Measurements from ENCODE around the gene MAML2.

The MAML2 gene

DNA sequence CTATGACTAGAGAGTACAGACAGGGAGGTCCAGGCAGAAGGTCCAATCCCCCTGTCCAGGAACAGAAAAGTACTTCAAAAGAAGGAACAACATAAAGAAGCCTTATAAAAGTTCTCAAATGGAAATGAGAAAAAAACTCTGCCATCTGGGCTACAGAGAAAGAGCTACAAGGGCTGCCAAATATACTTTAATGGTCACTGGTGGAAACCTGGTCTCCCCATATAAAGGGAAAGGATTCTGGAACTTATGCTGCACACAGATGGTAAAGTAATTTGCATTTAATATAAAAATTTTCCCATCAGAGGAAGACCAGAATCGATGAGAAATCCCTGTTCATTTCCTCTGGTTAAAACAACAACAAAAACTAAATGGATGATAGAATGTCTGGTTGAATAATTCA, 299.7 kb downstream of the MAML2 start:
- Histone ChIP-seq H3K27me3 (ENCODE audit: insufficient read depth, low read length, poor library complexity) (no peaks in the 10 kb centered on the region), H3K9me3 (ENCODE audit: insufficient read depth, low read length, severe bottlenecking) (no peaks in the 10 kb centered on the region), H3K4me1 (ENCODE audit: insufficient read depth, low read length) (no peaks in the 10 kb centered on the region), H2AFZ (ENCODE audit: low read depth, low read length) (no peak overlapping the region), H3K9ac (ENCODE audit: low read depth, low read length) (no peak overlapping the region), H3K36me3 (ENCODE audit: insufficient read depth, low read length) (no peaks in the 10 kb centered on the region), H3K79me2 (ENCODE audit: insufficient read depth, low read length) (no peaks in the 10 kb centered on the region), H4K20me1 (ENCODE audit: insufficient read depth, low read length) (no peaks in the 10 kb centered on the region), H3K27ac (ENCODE audit: low read length) (no peak overlapping the region), H3K4me2 (ENCODE audit: insufficient read depth, low read length) (no peak overlapping the region), H3K4me3 (ENCODE audit: low read depth in 1 of 2, low read length in 2 of 2) (no peak overlapping the region)
- no peak for ATAC-seq (ENCODE audit: insufficient read depth, low read depth)
- TF ChIP-seq, protein P1, sequence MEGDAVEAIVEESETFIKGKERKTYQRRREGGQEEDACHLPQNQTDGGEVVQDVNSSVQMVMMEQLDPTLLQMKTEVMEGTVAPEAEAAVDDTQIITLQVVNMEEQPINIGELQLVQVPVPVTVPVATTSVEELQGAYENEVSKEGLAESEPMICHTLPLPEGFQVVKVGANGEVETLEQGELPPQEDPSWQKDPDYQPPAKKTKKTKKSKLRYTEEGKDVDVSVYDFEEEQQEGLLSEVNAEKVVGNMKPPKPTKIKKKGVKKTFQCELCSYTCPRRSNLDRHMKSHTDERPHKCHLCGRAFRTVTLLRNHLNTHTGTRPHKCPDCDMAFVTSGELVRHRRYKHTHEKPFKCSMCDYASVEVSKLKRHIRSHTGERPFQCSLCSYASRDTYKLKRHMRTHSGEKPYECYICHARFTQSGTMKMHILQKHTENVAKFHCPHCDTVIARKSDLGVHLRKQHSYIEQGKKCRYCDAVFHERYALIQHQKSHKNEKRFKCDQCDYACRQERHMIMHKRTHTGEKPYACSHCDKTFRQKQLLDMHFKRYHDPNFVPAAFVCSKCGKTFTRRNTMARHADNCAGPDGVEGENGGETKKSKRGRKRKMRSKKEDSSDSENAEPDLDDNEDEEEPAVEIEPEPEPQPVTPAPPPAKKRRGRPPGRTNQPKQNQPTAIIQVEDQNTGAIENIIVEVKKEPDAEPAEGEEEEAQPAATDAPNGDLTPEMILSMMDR (IDR thresholded peaks at IDR 0.05; ENCODE audit: borderline replicate concordance, extremely low read depth, low read length, poor library complexity, severe bottlenecking), result no peak
- no peak for TF ChIP-seq EZH2 (IDR thresholded peaks at IDR 0.05; ENCODE audit: borderline replicate concordance, low read depth, low read length, severe bottlenecking)
- no peak for DNase-seq

DNA sequence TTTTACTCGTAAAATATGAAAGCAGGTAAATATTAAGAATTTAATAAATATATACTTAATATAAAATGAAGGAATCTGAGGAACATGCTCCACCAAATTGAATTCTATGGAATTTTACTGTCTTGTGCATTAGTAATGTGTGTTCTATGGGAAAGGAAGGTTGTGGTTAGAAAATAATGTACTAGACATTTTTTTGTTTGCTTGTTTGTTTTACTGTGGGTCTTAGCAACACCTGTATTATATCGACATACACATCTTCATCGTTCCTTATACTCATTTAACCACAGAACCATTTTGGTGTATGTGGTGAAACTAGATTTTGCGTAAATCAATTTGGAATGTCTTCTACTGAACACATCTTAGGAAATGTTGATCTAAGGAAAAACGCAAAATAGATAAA, 304.9 kb downstream of the MAML2 start:
- H2AFZ ChIP-seq (ENCODE audit: low read depth, low read length), result no peak overlapping the region
- H3K27ac ChIP-seq (ENCODE audit: low read length), result no peak overlapping the region
- TF ChIP-seq EZH2 (IDR thresholded peaks at IDR 0.05; ENCODE audit: borderline replicate concordance, low read depth, low read length, severe bottlenecking), result no peak
- TF ChIP-seq, protein P1 (IDR thresholded peaks at IDR 0.05; ENCODE audit: borderline replicate concordance, extremely low read depth, low read length, poor library complexity, severe bottlenecking), result no peak
- H3K9ac ChIP-seq (ENCODE audit: low read depth, low read length), result no peak overlapping the region
- no peaks in the 10 kb centered on the region for H3K36me3 ChIP-seq (ENCODE audit: insufficient read depth, low read length)
- no peak overlapping the region for H3K4me2 ChIP-seq (ENCODE audit: insufficient read depth, low read length)
- H4K20me1 ChIP-seq (ENCODE audit: insufficient read depth, low read length), result no peaks in the 10 kb centered on the region
- no peak for DNase-seq
- no peak overlapping the region for H3K4me3 ChIP-seq (ENCODE audit: low read depth in 1 of 2, low read length in 2 of 2)
- no peaks in the 10 kb centered on the region for H3K79me2 ChIP-seq (ENCODE audit: insufficient read depth, low read length)
- H3K9me3 ChIP-seq (ENCODE audit: insufficient read depth, low read length, severe bottlenecking), result no peaks in the 10 kb centered on the region
- H3K4me1 ChIP-seq (ENCODE audit: insufficient read depth, low read length), result no peaks in the 10 kb centered on the region
- H3K27me3 ChIP-seq (ENCODE audit: insufficient read depth, low read length, poor library complexity), result no peaks in the 10 kb centered on the region
- no peak for ATAC-seq (ENCODE audit: insufficient read depth, low read depth)

DNA sequence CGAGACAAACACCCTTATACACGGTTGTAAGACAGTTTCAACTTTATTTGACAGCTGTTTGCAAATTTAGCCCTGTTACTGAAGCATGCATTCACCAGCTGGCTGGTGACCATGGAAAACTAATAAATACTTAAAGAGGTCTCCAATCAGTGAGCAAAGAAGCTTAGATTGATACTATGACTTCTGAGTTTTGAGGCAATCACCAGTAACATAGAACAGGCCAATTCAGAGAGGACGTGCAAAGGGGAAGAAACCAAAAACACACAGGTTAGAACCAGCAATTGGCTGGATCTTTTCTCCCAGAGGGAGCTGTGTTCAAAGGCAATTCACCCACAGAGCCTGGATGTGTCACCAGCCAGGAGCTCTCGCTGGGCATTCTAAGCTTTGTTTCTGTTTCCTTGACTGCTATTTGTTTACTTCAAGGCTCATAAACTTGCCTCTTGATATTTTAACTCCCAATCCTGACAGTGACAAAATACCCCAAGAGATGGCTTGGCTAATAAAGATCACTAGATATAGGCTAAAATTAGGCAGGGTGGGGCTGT, 305.5 kb downstream of the MAML2 start:
- Histone ChIP-seq H3K27ac (ENCODE audit: low read length) (no peak overlapping the region), H3K4me1 (ENCODE audit: insufficient read depth, low read length) (no peaks in the 10 kb centered on the region), H2AFZ (ENCODE audit: low read depth, low read length) (no peak overlapping the region), H4K20me1 (ENCODE audit: insufficient read depth, low read length) (no peaks in the 10 kb centered on the region), H3K9ac (ENCODE audit: low read depth, low read length) (no peak overlapping the region), H3K79me2 (ENCODE audit: insufficient read depth, low read length) (no peaks in the 10 kb centered on the region), H3K4me2 (ENCODE audit: insufficient read depth, low read length) (no peak overlapping the region), H3K36me3 (ENCODE audit: insufficient read depth, low read length) (no peaks in the 10 kb centered on the region), H3K4me3 (ENCODE audit: low read depth in 1 of 2, low read length in 2 of 2) (no peak overlapping the region), H3K27me3 (ENCODE audit: insufficient read depth, low read length, poor library complexity) (no peaks in the 10 kb centered on the region), H3K9me3 (ENCODE audit: insufficient read depth, low read length, severe bottlenecking) (no peaks in the 10 kb centered on the region)
- TF ChIP-seq EZH2 (IDR thresholded peaks at IDR 0.05; ENCODE audit: borderline replicate concordance, low read depth, low read length, severe bottlenecking), result no peak
- TF ChIP-seq, protein P1 (IDR thresholded peaks at IDR 0.05; ENCODE audit: borderline replicate concordance, extremely low read depth, low read length, poor library complexity, severe bottlenecking), result no peak
- ATAC-seq (ENCODE audit: insufficient read depth, low read depth), result no peak
- DNase-seq, result no peak

GRCh38 chr11:96036863-96037262, 306.1 kb downstream of the MAML2 start:
- H3K27ac ChIP-seq (ENCODE audit: low read length), result no peak overlapping the region
- H3K36me3 ChIP-seq (ENCODE audit: insufficient read depth, low read length), result no peaks in the 10 kb centered on the region
- no peak overlapping the region for H3K9ac ChIP-seq (ENCODE audit: low read depth, low read length)
- no peaks in the 10 kb centered on the region for H3K4me1 ChIP-seq (ENCODE audit: insufficient read depth, low read length)
- H3K4me3 ChIP-seq (ENCODE audit: low read depth in 1 of 2, low read length in 2 of 2), result no peak overlapping the region
- H3K9me3 ChIP-seq (ENCODE audit: insufficient read depth, low read length, severe bottlenecking), result no peaks in the 10 kb centered on the region
- H3K79me2 ChIP-seq (ENCODE audit: insufficient read depth, low read length), result no peaks in the 10 kb centered on the region
- no peaks in the 10 kb centered on the region for H3K27me3 ChIP-seq (ENCODE audit: insufficient read depth, low read length, poor library complexity)
- TF ChIP-seq, protein P1 (IDR thresholded peaks at IDR 0.05; ENCODE audit: borderline replicate concordance, extremely low read depth, low read length, poor library complexity, severe bottlenecking), result no peak
- TF ChIP-seq EZH2 (IDR thresholded peaks at IDR 0.05; ENCODE audit: borderline replicate concordance, low read depth, low read length, severe bottlenecking), result no peak
- ATAC-seq (ENCODE audit: insufficient read depth, low read depth) (no peak), DNase-seq (no peak)
- H4K20me1 ChIP-seq (ENCODE audit: insufficient read depth, low read length), result no peaks in the 10 kb centered on the region
- H3K4me2 ChIP-seq (ENCODE audit: insufficient read depth, low read length), result no peak overlapping the region
- H2AFZ ChIP-seq (ENCODE audit: low read depth, low read length), result no peak overlapping the region

Data from DND-41 (cell line).